Hepatocyte (in vitro differentiated cells): ENCODE data around the gene SYNJ2. TPM values are rescaled to one million over a fixed set of nuclear protein-coding genes. Genes with fewer than 3 reads are reported as not detected.

Source experiments
- DNase-seq: peaks from one replicate; pipeline ENCODE4 v3.0.0-alpha.2; 2016; ENCODE audit warnings: low spot score
- H2AFZ ChIP-seq: fragments of 200-600 bp; sonication (generic); 2 replicates; pipeline ENCODE4 v1.6.0; 2016; ENCODE audit warnings: antibody characterized with exemption, mild to moderate bottlenecking
- H3K27ac ChIP-seq: fragments of 200-600 bp; sonication (generic); 2 replicates; pipeline ENCODE4 v1.5.1; 2016; ENCODE audit warnings: mild to moderate bottlenecking
- H3K27me3 ChIP-seq: fragments of 200-600 bp; sonication (generic); 2 replicates; pipeline ENCODE4 v1.6.1; 2016
- H3K36me3 ChIP-seq: fragments of 200-600 bp; sonication (generic); replicated peaks from 2 replicates; pipeline ENCODE4 v1.5.1; 2016; ENCODE audit warnings: low read depth; ENCODE audit not compliant: insufficient read depth
- H3K4me1 ChIP-seq: fragments of 200-600 bp; sonication (generic); 2 replicates; pipeline ENCODE4 v1.5.1; 2016; ENCODE audit warnings: mild to moderate bottlenecking, moderate library complexity; ENCODE audit not compliant: insufficient read depth
- H3K4me2 ChIP-seq: fragments of 200-600 bp; sonication (generic); 2 replicates; pipeline ENCODE4 v1.6.0; 2016
- H3K4me3 ChIP-seq: fragments of 200-600 bp; sonication (generic); 2 replicates; pipeline ENCODE4 v1.5.1; 2016; ENCODE audit warnings: mild to moderate bottlenecking
- H3K79me2 ChIP-seq: fragments of 200-600 bp; sonication (generic); 2 replicates; pipeline ENCODE4 v1.6.0; 2017; ENCODE audit warnings: mild to moderate bottlenecking
- H3K9me2 ChIP-seq: fragments of 200-600 bp; sonication (generic); replicated peaks from 2 replicates; pipeline ENCODE4 v1.6.0; 2017; ENCODE audit warnings: mild to moderate bottlenecking; ENCODE audit not compliant: insufficient read depth
- H3K9me3 ChIP-seq: fragments of 200-600 bp; sonication (generic); 2 replicates; pipeline ENCODE4 v1.5.1; 2016; ENCODE audit warnings: low read depth, mild to moderate bottlenecking
- H4K20me1 ChIP-seq: fragments of 200-600 bp; sonication (generic); 2 replicates; pipeline ENCODE4 v1.6.0; 2016; ENCODE audit warnings: mild to moderate bottlenecking; ENCODE audit not compliant: insufficient read depth, poor library complexity, severe bottlenecking
- EZH2 ChIP-seq: fragments of 200-600 bp; sonication (generic); IDR thresholded peaks from 2 replicates; pipeline ENCODE4 v1.6.1; 2016; ENCODE audit warnings: antibody characterized with exemption, mild to moderate bottlenecking, borderline replicate concordance
- EZH2phosphoT487 ChIP-seq: fragments of 200-600 bp; sonication (generic); IDR thresholded peaks from one replicate; pipeline ENCODE4 v1.6.1; 2018; ENCODE audit warnings: antibody characterized with exemption, mild to moderate bottlenecking, low read depth, moderate library complexity; ENCODE audit not compliant: unreplicated experiment, severe bottlenecking
- WGBS: methylation state at CpG from one replicate; pipeline ENCODE4 v1.1.6; 2016; ENCODE audit warnings: low lambda C conversion rate; ENCODE audit errors: missing lambda C conversion rate; 5-methylcytosine and 5-hydroxymethylcytosine counted together
- polyA plus RNA-seq: library from polyadenylated mRNA; unstranded; fragments of >200 nt; fragmentation: Nextera tagmentation; extraction: Ambion mirVana; gene quantifications from 2 replicates; pipeline ENCODE4 v1.2.1, GENCODE V29; 2016
- total RNA-seq: library from RNA; depleted of rRNA; stranded (reverse); fragments of >200 nt; gene quantifications from 2 replicates; pipeline ENCODE4 v1.2.3, GENCODE V29; 2014
- TF ChIP-seq, protein P1 (sequence below): fragments of 200-600 bp; sonication (generic); IDR thresholded peaks from 2 replicates; pipeline ENCODE4 v1.5.1; 2016; ENCODE audit warnings: antibody characterized with exemption, mild to moderate bottlenecking; ENCODE audit not compliant: poor library complexity

The SYNJ2 gene
- total and polyA plus RNA-seq, 2 experiments from 2014 or later: 15.4 to 21.4 TPM

DNA sequence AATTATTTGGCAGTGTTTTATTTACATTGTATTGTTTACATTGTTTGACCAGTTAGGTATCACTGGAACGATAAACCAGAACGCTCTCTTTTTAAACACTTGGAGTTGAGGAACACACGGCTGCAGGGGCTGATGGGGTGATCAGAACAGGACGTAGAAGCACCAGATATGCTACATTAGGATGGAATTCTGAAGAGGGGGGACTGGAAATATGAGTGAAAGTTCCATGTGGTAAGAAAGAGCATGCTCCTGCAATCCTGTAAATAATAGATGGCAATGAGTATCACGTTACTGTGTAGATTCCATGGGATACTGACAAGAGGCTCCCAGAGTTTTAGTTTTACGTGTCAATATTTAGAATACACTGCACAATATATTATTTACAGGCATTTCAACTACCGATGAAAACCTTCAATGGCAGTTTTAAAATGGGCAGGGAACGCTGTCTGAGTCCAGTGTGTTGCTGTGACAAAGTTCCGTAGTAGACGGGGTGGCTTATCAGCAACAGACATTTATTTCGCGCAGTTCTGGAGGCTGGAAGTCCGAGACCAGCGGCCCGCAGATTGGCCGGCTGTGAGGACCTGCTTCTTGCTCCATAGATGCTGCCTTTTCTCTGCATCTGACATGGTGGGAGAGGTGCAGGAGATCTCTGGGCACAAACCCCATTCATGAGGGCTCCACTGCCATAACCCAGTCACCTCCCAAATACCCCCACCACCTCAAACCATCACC, 43.1 kb downstream of the SYNJ2 start:
- Histone ChIP-seq H4K20me1 (no peaks in the 10 kb centered on the region), H3K9me3 (no peaks in the 10 kb centered on the region), H3K4me3 (no peak overlapping the region), H3K27ac (no peak overlapping the region), H3K79me2 (peaks cover 20% of the 10 kb centered on the region), H2AFZ (no peak overlapping the region), H3K4me1 (peaks cover 17% of the 10 kb centered on the region), H3K36me3 (no peaks in the 10 kb centered on the region), H3K9me2 (no peaks in the 10 kb centered on the region), H3K4me2 (no peak overlapping the region), H3K27me3 (no peaks in the 10 kb centered on the region)
- 71% methylated on average over 16 of the region's 16 CpGs for WGBS
- TF ChIP-seq EZH2: no peak
- TF ChIP-seq, protein P1, sequence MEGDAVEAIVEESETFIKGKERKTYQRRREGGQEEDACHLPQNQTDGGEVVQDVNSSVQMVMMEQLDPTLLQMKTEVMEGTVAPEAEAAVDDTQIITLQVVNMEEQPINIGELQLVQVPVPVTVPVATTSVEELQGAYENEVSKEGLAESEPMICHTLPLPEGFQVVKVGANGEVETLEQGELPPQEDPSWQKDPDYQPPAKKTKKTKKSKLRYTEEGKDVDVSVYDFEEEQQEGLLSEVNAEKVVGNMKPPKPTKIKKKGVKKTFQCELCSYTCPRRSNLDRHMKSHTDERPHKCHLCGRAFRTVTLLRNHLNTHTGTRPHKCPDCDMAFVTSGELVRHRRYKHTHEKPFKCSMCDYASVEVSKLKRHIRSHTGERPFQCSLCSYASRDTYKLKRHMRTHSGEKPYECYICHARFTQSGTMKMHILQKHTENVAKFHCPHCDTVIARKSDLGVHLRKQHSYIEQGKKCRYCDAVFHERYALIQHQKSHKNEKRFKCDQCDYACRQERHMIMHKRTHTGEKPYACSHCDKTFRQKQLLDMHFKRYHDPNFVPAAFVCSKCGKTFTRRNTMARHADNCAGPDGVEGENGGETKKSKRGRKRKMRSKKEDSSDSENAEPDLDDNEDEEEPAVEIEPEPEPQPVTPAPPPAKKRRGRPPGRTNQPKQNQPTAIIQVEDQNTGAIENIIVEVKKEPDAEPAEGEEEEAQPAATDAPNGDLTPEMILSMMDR: no peak
- TF ChIP-seq EZH2phosphoT487: no peak
- peak; percentile 2 for DNase-seq

DNA sequence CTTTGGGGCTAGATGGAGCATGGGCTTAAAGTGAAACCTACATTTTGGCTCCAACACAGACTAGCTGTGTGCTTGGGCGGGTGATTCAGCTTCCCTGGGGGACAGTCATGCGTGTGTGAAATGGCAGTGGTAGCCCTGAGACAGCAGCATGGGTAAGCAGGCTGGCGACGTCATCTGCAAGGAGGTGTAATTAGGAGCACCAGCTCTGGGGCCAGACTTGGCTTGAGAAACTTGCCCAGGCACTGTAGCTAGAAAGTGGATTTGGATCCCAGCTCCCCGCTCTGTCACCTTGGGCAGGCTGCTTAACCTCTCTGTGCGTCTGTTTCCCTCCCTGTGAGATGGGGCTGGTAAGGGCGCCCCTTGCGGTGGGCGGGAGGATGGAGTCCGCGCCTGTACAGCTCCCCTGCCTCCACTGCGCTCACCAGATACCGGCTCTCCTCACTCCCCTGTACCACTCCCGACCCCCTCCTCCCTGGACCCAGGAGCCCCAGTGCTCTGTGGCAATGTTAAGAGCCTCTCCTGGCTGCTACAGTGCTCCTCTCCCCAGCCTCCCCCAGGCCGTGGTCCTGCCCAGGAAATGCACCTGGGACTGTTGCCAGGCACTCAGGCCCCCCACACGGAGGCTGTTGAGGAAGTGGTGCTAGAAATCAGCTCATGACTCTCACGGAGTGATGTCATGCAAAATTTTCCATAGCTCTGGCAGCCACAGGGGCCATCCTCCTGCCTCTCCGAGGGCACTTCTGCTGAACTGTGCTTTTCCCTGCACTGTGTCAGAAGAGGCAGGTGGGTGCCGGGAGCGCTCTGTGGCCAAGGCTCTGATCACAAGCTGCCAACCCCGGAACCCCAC, 44.6 kb downstream of the SYNJ2 start:
- H3K9me3 ChIP-seq: no peaks in the 10 kb centered on the region
- H3K4me3 ChIP-seq: no peak overlapping the region
- H3K4me1 ChIP-seq: peaks cover 17% of the 10 kb centered on the region
- WGBS: 60% methylated on average over 21 of the region's 21 CpGs
- H3K27me3 ChIP-seq: no peaks in the 10 kb centered on the region
- no peak overlapping the region for H2AFZ ChIP-seq
- H3K4me2 ChIP-seq: peak overlapping the region; percentile 40
- no peaks in the 10 kb centered on the region for H4K20me1 ChIP-seq
- peak overlapping the region; percentile 85 for H3K27ac ChIP-seq
- H3K9me2 ChIP-seq: no peaks in the 10 kb centered on the region
- DNase-seq: peak; percentile 92
- TF ChIP-seq EZH2phosphoT487 (no peak), EZH2 (no peak)
- TF ChIP-seq, protein P1: peak; percentile 21
- H3K79me2 ChIP-seq: peaks cover 20% of the 10 kb centered on the region
- H3K36me3 ChIP-seq: no peaks in the 10 kb centered on the region

- Histone ChIP-seq H3K27ac (peak overlapping the region; percentile 85), H3K36me3 (no peaks in the 10 kb centered on the region), H3K4me2 (no peak overlapping the region), H3K9me2 (no peaks in the 10 kb centered on the region), H3K4me3 (no peak overlapping the region), H4K20me1 (no peaks in the 10 kb centered on the region), H2AFZ (no peak overlapping the region), H3K9me3 (no peaks in the 10 kb centered on the region), H3K79me2 (peaks cover 20% of the 10 kb centered on the region), H3K4me1 (peaks cover 25% of the 10 kb centered on the region), H3K27me3 (no peaks in the 10 kb centered on the region)
- no peak for TF ChIP-seq EZH2phosphoT487
- no peak for TF ChIP-seq EZH2
- TF ChIP-seq, protein P1: no peak
- DNase-seq: peak; percentile 6
- 96% methylated on average over 23 of the region's 23 CpGs for WGBS
These were observed 45.4 kb downstream of the SYNJ2 start for GRCh38 chr6:158026901-158027589.
